ENCODE data around the gene FAT2.
"Not testable (repeated sequence)": the region's sequence is repeated elsewhere in the genome, so short reads cannot be mapped to it uniquely, and the experiment has no call there.

FAT2 gene

DNA sequence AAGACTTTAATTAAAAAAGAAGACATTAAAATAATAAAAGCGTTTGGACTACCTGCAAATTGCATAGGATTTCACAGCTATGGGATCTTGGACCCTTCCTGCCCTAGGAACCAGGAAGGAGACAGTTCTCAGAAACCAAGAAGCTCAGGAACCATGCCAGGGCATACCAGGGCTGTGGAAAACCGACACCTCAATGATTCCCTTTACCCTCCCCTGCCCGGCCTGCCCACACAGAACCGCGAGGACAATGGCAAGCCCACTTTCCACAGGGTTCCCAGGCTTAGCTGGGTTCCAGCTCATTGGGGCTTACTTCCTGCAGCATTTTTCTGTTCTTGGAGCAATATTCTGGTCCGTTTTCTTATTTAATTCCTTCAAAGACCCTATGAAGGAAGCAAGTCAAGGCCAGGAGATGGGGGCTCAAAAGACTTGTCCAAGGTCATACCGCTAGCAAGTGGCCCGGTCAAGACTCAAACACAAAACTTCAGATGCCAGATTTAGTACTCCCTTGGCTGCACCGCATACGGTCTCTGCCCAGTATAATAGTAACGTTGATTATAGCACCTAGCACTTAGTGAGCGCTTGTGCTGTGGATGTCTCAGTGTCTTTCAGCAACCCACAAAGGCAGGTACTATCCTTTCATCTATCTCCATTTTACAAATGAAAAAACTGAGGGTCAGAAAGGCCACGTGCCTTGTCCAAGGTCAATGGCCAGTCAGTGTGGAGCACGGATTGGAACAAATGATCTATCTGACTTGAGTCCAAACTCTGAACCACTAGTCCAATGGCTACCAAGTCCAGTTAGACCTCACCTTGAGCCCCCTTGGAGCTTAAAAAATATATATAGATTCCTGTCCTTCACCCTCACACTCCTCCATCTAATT, 6.8 kb downstream of the FAT2 start:
- no peak for DNase-seq (ENCODE audit: low read depth)
- TF ChIP-seq, protein P1, sequence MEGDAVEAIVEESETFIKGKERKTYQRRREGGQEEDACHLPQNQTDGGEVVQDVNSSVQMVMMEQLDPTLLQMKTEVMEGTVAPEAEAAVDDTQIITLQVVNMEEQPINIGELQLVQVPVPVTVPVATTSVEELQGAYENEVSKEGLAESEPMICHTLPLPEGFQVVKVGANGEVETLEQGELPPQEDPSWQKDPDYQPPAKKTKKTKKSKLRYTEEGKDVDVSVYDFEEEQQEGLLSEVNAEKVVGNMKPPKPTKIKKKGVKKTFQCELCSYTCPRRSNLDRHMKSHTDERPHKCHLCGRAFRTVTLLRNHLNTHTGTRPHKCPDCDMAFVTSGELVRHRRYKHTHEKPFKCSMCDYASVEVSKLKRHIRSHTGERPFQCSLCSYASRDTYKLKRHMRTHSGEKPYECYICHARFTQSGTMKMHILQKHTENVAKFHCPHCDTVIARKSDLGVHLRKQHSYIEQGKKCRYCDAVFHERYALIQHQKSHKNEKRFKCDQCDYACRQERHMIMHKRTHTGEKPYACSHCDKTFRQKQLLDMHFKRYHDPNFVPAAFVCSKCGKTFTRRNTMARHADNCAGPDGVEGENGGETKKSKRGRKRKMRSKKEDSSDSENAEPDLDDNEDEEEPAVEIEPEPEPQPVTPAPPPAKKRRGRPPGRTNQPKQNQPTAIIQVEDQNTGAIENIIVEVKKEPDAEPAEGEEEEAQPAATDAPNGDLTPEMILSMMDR (IDR thresholded peaks at IDR 0.05; ENCODE audit: low read depth, low read length, missing control alignments), result no peak
- H3K4me3 ChIP-seq (ENCODE audit: low read depth, low read length), result no peak overlapping the region

DNA sequence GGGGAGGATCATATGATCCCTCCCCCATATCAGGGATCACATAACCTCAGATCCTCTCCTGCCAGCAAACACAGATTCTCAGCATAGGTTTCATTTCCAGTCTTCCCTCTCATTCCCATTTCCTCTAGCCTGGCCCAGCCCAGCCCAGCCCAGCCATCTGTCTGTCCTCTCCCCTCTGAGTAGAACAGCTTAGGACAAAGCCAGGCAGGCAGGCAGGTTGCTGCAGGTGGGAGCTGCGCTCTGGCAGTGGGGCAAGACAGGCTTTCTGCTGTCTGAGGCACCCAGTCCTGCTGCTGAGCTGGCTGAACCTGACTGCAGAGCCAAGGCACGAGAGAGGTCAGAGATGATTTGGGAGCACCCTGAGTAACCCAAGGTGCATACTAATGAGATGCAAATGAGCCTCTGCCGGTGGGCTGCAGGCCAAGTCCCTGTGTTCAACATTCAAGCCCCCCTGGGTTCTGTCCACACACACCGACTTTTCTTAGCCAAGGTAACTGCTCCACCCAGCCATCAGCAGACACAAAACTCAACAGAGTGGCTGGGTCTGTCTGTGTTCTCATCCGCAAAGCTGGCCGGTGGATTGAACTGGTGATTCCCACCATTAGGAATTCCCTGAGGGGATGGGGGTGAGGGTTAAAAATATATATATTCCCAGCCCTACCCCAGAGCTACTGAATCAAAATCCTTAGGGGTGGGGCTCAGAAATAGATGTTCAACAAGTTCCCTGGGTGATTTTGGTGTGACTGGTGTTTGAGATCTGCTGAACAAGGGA, 9.1 kb downstream of the FAT2 start:
- TF ChIP-seq, protein P1 (IDR thresholded peaks at IDR 0.05; ENCODE audit: low read depth, low read length, missing control alignments), result no peak
- DNase-seq (ENCODE audit: low read depth), result no peak
- H3K4me3 ChIP-seq (ENCODE audit: low read depth, low read length), result no peak overlapping the region

DNA sequence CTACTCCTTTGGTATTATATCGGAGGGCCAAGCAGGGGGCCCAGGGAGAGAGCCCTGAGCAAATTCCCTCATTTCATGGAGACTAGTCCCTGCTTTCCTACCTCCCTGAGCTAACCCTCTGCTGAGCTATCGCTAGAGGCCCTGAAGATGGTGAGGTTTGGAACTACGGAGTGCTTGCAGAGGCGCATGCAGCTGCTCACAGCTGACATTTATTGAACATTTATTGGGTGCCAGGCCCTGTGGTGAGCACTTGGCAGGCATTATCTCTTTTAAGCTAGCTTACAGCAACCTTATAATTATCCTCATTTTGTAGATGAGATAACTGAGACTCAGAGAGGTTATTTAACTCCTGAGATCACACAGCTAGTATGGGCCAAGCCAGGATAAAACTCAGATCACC, 9.8 kb downstream of the FAT2 start:
- no peak for DNase-seq (ENCODE audit: low read depth)
- TF ChIP-seq, protein P1 (IDR thresholded peaks at IDR 0.05; ENCODE audit: low read depth, low read length, missing control alignments), result no peak

DNA sequence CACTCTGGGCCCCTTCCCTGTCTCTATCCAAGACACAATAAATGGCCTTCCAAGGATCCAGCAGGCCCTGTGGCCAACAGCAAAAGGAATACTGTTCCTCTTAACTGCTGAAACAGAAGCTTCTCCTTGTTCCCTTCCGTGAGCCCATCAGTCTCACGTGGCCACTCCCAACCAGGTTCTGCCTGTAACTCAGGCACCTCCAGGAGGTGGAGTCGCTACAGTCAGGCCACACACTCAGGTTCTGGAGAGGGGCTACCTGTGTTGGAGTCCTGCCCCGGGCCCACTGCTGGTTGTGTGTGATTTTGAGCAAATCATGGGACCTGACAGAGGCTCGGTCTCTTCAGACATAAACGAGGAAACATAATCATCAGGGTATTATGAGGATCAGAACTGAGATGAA, 10.3 kb downstream of the FAT2 start:
- TF ChIP-seq, protein P1 (IDR thresholded peaks at IDR 0.05; ENCODE audit: low read depth, low read length, missing control alignments), result no peak

More for the DNA sequence above, 9.8 kb downstream of the FAT2 start:
- no peak overlapping the region for H3K4me3 ChIP-seq (ENCODE audit: low read depth, low read length)

DNA sequence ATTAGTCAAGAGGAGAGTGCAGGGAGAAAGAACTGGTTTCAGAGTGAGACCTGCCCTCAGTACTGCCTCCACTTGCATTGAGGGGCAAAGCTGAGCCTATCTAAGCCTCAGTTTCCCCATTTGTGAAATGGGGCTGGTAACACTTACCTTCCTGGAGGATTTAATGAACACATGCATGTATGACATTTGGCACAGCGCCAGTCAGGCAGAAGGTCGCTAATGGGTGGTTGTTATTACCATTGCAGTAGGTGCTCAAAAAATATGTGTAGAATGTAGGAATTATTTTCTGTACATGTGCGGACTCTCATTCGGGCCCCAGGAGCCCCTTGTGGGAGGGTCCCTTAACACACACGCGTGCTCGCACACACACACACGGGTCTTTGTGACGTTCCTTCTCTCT, 10.9 kb downstream of the FAT2 start:
- DNase-seq (ENCODE audit: low read depth), result no peak
- TF ChIP-seq, protein P1 (IDR thresholded peaks at IDR 0.05; ENCODE audit: low read depth, low read length, missing control alignments), result no peak

More for the DNA sequence above, 10.3 kb downstream of the FAT2 start:
- no peak for DNase-seq (ENCODE audit: low read depth)
- no peak overlapping the region for H3K4me3 ChIP-seq (ENCODE audit: low read depth, low read length)

DNA sequence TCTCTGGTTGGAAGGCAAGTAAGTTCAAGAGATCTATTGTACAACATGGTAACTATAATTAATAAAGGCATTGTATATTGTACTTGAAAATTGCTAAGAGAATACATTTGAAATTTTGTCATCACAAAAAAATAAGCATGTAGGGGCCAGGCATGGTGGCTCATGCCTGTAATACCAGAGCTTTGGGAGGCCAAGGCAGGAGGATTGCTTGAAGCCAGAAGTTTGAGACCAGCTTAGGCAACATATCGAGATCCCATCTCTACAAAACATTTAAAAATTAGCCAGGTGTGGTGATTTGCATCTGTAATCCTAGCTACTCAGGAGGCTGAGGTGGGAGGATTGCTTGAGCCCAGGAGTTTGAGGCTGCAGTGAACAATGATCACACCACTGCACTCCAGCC, 12.0 kb downstream of the FAT2 start:
- not testable (repeated sequence) for DNase-seq (ENCODE audit: low read depth); H3K4me3 ChIP-seq (ENCODE audit: low read depth, low read length)

More for the DNA sequence above, 10.9 kb downstream of the FAT2 start:
- no peak overlapping the region for H3K4me3 ChIP-seq (ENCODE audit: low read depth, low read length)

DNA sequence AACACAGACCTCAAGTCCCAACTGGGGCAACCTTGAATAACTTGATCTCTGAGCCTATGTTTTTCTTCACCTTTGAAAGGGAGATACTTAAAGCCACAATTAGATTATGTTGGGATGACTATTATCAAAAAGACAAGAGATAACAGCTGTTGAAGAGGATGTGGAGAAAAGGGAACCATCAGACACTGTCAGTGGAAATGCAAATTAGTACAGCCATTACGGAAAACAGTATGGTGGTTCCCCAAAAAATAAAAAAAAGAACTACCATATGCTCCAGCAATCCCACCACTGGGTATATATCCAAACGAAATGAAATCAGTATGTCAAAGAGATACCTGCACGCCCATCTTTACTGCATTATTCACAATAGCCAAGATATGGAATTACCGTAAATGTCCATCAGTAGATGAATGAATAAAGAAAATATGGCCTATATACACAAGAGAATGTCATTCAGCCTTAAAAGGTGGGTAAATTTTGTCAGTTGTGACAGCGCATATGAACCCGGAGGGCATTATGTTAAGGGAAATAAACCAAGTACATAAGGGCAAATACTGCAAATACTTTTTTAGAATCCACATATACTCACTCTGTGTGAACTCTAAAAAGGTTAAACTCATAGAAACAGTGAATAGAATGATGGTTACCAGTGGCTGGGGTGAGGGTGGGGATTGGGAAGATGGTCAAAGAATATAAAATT, 12.7 kb downstream of the FAT2 start:
- TF ChIP-seq, protein P1 (IDR thresholded peaks at IDR 0.05; ENCODE audit: low read depth, low read length, missing control alignments), result no peak
- no peak for DNase-seq (ENCODE audit: low read depth)
- H3K4me3 ChIP-seq (ENCODE audit: low read depth, low read length), result no peak overlapping the region

Measured in GM12864 (cell line).